ENCODE measurements around the gene CPE.
"Not testable (repeated sequence)": the region's sequence is repeated elsewhere in the genome, so short reads cannot be mapped to it uniquely, and the experiment has no call there.

The CPE gene

DNA sequence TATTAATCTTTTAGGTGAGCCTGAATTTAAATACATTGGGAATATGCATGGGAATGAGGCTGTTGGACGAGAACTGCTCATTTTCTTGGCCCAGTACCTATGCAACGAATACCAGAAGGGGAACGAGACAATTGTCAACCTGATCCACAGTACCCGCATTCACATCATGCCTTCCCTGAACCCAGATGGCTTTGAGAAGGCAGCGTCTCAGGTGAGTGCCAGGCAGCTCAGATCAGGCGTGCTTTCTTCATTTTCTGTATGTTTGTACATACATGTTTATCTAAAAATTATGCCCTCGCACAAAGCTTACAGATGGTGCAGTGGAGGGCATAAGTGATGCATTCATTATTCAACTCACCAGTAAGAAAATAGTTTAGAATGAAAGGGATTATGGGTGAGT lies 85.6 kb downstream of the CPE start:
- DNase-seq (ENCODE audit: low spot score), result no peak

- peak; percentile 59 for DNase-seq (ENCODE audit: low spot score)
Measured at GRCh38 chr4:165464813-165465381, 86.1 kb downstream of the CPE start.

GRCh38 chr4:165470009-165470408 lies 91.2 kb downstream of the CPE start:
- DNase-seq (ENCODE audit: low spot score), result no peak

GRCh38 chr4:165472943-165473676 lies 94.3 kb downstream of the CPE start:
- DNase-seq (ENCODE audit: low spot score), result peak; percentile 18

DNA sequence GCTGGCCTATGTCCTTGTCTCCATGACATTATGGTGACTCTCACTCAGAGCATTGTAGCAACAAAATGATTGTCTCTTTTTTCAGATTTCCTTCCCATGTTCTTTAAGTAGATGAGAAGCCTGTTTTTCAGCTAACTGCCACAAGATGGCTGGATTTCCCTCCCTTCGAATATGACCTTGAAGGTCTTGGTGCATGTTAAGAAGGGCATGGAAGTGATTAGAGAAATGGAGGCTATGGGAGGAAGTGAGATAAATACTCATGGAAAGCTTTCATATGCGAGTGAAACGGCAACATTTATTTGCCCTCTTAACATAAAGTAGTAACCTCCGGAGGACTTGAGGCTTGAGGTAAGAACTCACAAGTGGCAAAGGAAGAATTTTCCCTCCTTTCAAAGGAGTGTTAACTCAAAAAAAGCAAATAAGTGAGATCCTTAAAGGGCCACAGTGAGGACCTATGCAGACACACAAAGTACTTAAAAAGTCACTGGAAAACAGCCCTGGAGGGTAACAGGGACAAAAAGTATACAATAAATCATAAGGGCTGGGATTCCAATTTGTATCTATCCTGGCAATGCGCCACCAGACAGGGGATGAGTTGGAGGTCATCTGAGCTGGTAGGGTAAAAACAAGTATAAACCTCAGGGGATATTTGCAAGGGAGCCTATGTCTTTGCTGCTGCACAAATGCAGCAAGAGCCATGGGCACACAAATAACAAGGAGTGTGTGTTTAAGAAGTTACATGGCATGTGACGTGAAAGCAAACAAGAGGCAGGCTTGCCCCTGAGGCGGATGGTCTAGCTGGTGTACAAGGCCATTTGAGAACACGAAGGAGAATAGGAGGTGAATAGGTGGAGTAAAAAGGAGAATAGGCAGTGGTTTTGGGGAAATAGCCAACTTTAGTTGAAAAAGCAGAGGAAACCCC lies 96.2 kb downstream of the CPE start:
- no peak for DNase-seq (ENCODE audit: low spot score)

DNA sequence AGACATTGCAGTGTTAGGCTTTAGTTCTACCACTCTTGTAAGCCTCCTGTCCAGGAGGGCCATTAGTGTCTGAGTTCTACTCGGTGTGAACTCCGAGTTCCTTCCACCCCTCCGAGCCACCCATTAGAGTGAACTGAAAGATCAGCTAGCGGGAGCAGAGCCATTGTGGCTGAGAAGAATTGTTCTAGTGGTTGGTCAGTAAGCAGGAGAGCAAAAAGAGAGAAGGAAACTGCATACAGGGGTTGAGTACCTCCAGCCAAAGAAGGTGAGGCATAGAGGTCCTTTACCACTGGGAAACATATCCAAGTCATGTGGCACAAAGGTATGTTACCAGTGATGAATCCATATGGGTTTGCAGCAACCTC lies 96.9 kb downstream of the CPE start:
- DNase-seq (ENCODE audit: low spot score), result no peak

DNA sequence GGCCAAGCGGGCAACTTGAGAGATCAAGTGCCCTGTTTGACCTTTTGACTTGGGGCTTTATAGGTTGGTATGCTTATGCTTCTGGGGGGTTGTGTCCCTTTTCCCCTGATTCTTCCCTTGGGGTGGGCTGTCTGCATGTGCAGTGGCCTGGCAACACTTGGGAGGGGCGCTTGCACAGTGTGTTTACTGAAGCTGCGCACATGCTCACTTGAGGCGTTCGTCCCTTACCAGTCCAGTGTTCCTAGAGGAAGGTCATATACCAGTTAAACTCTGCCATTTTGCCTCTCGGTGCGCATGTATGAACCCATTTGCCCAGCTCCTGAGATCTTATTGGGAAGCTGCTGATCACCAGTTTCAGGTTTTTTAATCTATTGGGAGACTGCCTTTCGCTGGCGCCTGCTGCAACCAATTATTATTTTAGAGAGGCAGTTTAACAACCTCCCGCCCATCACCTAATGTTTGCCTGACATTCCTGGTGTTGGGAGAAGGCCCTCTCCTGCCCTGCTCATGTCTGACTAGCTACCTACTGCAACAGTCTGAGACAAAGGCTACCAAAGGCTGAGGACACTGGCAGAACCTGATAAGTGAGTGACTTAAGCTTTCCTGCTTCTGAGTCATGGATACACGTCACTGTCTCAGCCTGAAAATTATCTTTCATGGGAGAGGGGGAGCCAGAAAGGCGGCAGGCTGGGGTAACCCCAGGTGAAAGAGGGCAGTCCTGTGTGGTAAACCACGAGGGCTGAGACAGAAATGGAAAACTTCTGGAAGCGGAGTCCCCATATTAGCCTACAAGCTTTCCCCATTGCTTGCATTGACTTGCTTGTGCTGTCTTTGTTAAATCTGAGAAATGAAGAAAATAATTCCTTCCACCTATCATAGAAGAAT lies 97.6 kb downstream of the CPE start:
- DNase-seq (ENCODE audit: low spot score), result no peak

DNA sequence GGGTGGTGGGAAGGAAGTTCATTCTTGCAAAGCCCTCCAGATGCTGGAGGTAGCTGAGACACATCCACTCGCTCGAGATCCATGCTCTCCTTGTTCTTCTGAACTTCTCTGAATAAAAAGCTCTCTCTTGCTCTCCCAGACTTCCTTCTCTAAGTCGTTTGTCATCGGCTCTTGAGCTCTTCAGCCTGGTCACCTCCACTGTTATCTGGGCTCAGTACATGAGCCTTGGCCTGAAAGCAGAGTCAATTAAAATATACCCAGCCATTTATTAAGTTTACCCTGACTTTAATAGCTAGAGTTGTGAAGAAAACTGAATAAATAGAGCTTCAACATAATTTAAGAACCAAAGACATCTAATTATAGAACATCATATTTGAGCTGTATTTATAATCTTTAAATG lies 99.0 kb downstream of the CPE start:
- DNase-seq (ENCODE audit: low spot score), result no peak

DNA sequence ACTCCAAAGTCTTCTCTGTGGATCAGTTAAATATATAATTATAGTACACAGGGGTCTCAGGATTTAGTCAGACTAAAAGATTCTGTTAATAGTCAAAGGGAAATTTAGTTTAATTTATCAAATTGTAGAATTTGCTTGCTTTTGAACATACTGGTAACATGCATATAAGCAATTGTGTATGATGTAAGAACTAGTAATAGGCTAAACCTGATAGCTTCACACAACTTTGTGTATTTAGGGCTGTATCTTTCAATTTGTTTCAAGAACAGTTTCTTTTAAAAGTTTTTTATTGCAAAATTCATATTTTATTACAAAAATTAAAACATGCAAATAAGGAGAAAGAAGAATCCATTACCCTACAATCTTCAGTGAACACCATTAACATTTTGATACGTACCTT lies 99.5 kb downstream of the CPE start:
- no peak for DNase-seq (ENCODE audit: low spot score)

DNA sequence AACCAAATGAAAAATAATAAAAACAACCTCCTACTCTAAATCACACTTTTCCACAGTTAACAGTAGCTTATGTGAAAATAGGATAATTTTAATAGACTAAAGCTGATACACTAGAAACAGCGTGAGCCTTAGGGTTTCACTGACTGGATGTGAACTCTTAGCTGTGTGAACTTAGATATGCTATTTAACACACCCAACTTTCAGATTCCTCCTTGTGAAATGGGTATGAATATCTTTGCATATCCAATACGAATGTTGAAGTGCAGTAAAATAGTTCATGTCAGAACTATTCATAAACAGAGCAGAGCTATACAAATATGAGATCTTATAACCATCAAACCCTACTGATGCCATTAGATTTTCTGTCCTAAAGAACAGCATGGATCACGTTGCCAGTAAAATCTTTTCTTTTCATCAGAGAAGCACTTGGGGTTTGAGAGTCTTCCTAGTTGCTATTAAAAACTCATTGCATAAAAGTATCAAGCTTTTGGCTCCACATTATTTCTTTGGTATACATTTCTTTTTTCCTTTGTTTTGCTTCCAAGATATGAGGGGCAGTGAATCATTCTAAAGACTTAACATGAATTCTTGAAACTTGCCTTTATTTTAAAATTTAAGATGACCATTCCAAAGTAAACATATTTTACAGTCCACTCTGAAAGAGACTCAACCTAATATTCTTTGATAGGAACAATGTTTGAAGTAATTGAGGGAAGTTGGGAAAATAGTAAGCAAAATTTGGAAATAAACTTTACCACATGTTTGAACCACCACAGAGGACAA lies 102.4 kb downstream of the CPE start:
- DNase-seq (ENCODE audit: low spot score), result no peak

DNA sequence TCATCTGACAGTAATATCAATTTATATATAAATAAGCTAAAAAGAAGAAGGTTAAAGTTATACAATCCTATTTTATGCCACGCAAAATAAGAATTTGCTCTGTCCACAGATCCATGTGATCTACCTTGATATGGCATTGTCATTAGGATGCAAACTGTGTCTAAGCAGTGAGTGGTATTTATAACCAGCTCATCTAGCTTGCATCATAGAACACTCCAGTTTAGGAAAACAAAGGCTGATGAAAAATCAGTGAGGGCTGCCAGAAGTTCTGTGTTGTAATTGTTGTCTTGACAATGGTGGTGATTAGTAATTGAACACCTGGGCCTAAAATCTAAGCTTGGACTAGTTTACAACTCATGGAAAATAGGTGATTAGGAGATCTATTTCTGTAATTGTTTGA lies 111.0 kb downstream of the CPE start:
- no peak for DNase-seq (ENCODE audit: low spot score)

DNA sequence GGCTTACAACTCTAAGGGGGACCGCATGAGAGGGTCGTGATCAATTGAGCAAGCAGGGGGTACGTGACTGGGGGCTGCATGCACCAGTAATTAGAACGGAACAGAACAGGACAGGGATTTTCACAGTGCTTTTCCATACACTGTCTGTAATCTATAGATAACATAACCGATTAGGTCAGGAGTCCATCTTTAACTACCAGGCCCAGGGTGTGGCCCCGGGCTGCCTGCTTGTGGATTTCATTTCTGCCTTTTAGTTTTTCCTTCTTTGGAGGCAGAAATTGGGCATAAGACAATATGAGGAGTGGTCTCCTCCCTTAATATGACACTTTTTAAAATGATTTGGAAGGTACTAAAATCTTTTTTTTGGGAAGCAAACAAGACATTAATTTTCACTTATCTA lies 113.8 kb downstream of the CPE start:
- not testable (repeated sequence) for DNase-seq (ENCODE audit: low spot score)

GRCh38 chr4:165493359-165493758 lies 114.6 kb downstream of the CPE start:
- peak; percentile 62 for DNase-seq (ENCODE audit: low spot score)

DNA sequence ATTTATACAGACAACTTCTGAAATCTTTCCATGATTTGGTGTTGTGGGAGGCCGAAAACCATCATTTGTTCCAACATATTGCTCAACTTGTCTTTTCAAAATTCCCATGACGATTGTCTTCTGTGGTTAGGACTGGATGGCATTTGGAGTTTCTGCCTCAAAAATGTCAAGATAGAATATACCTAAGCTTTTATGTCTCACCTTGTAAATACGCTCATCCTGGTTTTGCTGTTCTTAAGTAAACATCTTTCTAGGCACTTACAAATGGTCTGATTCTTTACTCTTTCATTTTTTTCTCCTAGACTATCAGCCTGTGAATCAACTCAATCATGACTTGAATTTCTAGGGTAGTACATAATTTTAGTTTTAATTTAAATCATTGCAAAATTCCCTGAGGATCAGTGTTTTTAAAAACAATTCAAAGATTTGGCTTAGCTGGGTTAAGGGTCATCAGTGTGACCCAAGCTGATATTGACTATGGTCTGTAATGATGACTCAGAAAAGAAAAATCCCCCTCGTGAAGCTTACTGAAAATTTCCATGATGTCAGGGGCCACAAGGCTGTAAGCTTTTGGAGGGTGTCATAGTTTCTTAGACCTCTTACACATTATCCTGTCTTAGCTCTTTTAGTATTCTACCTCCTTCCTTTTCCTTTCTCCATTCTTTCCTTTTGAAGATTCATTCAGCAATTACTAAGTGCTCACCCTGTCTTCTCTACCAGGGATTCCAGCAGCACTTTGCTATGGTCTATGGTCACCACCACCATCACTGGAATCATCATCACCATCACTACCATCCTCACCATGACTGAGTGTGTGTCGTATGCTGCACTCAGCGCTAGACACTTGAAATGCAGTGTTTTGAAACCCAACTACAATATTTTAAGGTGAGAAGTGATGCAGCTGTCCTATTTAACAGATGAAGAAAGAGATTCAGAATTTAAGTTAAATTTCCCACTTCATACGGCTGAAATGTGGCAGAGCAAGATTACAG lies 124.4 kb downstream of the CPE start:
- no peak for DNase-seq (ENCODE audit: low spot score)

- DNase-seq (ENCODE audit: low spot score), result no peak
Measured at GRCh38 chr4:165504184-165504583, 125.4 kb downstream of the CPE start.

DNA sequence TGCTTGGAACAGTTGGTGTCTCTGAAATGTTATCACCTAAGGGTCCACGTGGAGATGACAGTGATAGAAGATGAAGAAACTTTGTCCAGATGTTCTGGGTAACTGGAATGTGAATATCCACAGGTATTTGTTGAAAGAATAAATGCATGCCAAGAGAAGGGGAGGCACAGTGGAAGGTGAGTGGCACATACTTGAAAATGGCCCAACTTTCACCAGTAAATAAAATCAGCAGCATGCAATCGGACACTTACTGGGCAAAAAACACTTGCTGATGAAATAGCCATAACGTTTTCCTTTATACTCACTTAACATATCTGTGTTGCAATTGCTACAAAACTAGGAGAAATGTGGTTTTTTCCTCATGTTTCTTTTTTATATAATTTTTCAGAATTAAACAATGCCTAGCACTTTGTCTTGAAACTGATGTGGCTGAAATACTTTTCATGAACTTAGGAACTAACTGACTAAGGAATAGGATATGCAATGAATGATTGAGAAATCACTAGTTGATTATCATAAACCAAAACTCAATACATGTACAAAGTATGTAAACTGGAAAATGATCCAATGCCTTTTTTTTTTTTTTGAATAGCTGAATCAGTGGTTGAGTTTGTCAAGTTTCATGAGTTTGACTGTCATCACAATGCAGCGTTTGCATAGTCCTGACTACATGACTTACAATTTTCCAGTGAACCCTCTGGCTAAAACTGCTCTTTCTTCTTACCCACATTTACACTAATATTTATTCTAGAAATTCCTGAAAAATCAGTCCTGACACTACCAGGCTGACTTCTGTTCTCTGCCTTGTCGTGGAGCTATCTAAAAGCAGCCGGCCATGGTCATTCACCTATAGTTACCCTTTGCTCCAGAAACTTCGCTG lies 127.4 kb downstream of the CPE start:
- no peak for DNase-seq (ENCODE audit: low spot score)

GRCh38 chr4:165506849-165507248 lies 128.0 kb downstream of the CPE start:
- no peak for DNase-seq (ENCODE audit: low spot score)

- no peak for DNase-seq (ENCODE audit: low spot score)
Measured at GRCh38 chr4:165507381-165507780, 128.6 kb downstream of the CPE start.
